ENCODE results near the gene AICDA. TPM values are rescaled to one million over a fixed set of nuclear protein-coding genes. Genes with fewer than 3 reads are reported as not detected.

The AICDA gene
- total RNA-seq, 1 experiment from 2014 or later = 0.13 TPM

DNA sequence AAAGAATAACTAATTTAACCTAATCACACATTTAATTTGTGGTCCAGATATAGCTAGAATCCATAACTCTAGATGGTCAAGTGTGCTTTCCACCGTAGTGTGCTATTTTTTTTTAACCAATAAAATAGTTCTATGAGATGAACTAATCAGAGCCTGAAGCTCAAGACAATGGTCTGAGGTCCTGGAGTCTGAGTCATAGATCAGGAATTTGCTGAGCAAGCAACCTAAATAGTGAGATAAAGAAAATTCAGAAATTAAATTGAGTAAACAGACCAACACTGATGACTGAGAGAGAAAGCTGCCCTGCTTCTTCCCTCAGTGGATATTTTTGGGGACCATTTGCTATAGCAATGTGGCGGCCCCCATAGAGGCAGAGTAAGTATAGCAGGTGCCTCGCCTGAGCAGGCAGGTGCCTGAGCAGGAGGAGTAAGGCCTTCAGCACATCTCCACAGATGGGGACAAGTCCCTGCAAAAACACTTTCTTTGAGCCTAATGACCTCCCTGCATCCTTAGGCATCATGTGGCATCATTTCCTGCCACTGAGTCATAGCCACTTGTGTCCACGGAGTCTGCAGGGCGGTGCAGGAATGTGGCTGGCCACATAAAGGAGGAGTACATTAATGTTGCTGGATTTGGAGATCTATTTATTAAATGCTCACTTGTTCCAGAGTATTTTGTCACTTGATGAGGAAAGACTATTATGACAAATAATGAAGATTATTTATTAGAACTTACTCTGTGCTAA lies 58.0 kb downstream of the AICDA start:
- peaks cover 13% of the 10 kb centered on the region for H3K4me1 Mint-ChIP-seq
- POLR2A ChIA-PET = no interaction called here
- H3K36me3 Mint-ChIP-seq = no peaks in the 10 kb centered on the region
- no peaks in the 10 kb centered on the region; the same call in 1 of the 2 replicates for H3K27me3 Mint-ChIP-seq (ENCODE audit: low read depth)
- no peak overlapping the region for H3K27ac Mint-ChIP-seq
- DNase-seq (ENCODE audit: low spot score) (no peak), ATAC-seq (no peak)
- CTCF ChIA-PET = interaction anchor here (1.2 kb wide), 1 partner anchor 11 kb away, joined by 9 read pairs; no protein-coding TSS in a partner anchor
- H3K4me3 Mint-ChIP-seq = no peak overlapping the region
- H3K9me3 Mint-ChIP-seq = no peaks in the 10 kb centered on the region
- TF ChIP-seq ZNF423 (CRISPR knock-in tag; IDR thresholded peaks at IDR 0.05) (no peak), ATF6 (CRISPR knock-in tag; IDR thresholded peaks at IDR 0.05) (no peak), TP53 (CRISPR knock-in tag; IDR thresholded peaks at IDR 0.05) (no peak), E2F1 (CRISPR knock-in tag; IDR thresholded peaks at IDR 0.05) (no peak)

- H3K36me3 Mint-ChIP-seq = no peaks in the 10 kb centered on the region
- H3K27ac Mint-ChIP-seq = no peak overlapping the region
- H3K9me3 Mint-ChIP-seq = peaks cover 6% of the 10 kb centered on the region; the same call in 1 of the 2 replicates
- POLR2A ChIA-PET = no interaction called here
- DNase-seq (ENCODE audit: low spot score) (peak; percentile 32), ATAC-seq (peak; percentile 90)
- H3K27me3 Mint-ChIP-seq (ENCODE audit: low read depth) = no peaks in the 10 kb centered on the region; the same call in 1 of the 2 replicates
- CTCF ChIA-PET = interaction anchor here (0.6 to 2.1 kb wide), 6 partner anchors 9 to 308 kb away, joined by 3 to 24 read pairs (median 4); no protein-coding TSS in a partner anchor
- no peak for TF ChIP-seq IRF1 (CRISPR knock-in tag; IDR thresholded peaks at IDR 0.05)
- TF ChIP-seq, protein P1, sequence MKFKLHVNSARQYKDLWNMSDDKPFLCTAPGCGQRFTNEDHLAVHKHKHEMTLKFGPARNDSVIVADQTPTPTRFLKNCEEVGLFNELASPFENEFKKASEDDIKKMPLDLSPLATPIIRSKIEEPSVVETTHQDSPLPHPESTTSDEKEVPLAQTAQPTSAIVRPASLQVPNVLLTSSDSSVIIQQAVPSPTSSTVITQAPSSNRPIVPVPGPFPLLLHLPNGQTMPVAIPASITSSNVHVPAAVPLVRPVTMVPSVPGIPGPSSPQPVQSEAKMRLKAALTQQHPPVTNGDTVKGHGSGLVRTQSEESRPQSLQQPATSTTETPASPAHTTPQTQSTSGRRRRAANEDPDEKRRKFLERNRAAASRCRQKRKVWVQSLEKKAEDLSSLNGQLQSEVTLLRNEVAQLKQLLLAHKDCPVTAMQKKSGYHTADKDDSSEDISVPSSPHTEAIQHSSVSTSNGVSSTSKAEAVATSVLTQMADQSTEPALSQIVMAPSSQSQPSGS (CRISPR knock-in tag; IDR thresholded peaks at IDR 0.05; ENCODE audit: borderline replicate concordance, low read depth) = no peak
- no peak for TF ChIP-seq MXD4 (CRISPR knock-in tag; IDR thresholded peaks at IDR 0.05; ENCODE audit: borderline replicate concordance)
- H3K4me3 Mint-ChIP-seq = no peak overlapping the region
- peaks cover 13% of the 10 kb centered on the region for H3K4me1 Mint-ChIP-seq
Observed at GRCh38 chr12:8553088-8553627, 59.5 kb downstream of the AICDA start.

Other genes starting within 250 kb of the AICDA start
- 0.11 to 0.20 TPM in 2 of 3 replicates, not detected in the other for gene CLEC6A, start 156.9 kb downstream of the AICDA start, total RNA-seq (2021)
- 0.09 to 0.16 TPM in 2 of 3 replicates, not detected in the other for gene CLEC4D, start 99.4 kb downstream of the AICDA start, total RNA-seq (2021)
- not detected in 3 replicates for gene CLEC4E, start 72.0 kb downstream of the AICDA start, total RNA-seq (2021)
- 0.69 to 0.96 TPM in 2 of 3 replicates, not detected in the other for gene MFAP5, start 50.0 kb upstream of the AICDA start, total RNA-seq (2021)
- gene RIMKLB, start 85.1 kb upstream of the AICDA start, total RNA-seq (2021) = 106 to 109 TPM (median 107 TPM) in 3 replicates
- gene A2ML1, start 209.8 kb upstream of the AICDA start, total RNA-seq (2021) = 9.1 to 11.5 TPM (median 10.5 TPM) in 3 replicates

All from WTC11 (cell line).